DLD1 (cell line): ENCODE data around the gene RPL27A.

ENCODE experiments used
- in situ Hi-C: cut with HindIII; loops from 2 replicates; pipeline ENCODE4 v1.10.0; 2017; ENCODE audit warnings: low sequenced_read_pairs

RPL27A gene

DNA sequence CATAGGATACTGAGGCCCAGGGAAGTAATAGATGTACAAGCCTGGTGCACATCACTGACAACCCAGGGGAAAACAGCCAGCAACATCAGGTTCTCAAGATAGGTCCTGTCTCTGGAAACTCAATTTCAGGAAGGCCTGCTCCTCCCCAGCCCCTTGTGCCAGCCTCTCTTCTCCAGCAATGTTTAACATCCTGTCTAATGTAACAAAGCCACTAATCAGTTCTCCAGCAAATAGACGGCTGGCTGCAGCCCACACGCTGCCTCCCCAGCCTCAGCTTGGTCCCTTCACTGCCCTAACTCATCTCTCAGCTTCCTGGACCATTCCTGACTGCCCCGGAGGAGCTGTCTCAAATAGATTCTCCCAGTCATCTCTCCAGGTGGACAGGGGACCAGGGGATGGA lies 37.8 kb downstream of the RPL27A start:
- in situ Hi-C loops, result no loop called here

DNA sequence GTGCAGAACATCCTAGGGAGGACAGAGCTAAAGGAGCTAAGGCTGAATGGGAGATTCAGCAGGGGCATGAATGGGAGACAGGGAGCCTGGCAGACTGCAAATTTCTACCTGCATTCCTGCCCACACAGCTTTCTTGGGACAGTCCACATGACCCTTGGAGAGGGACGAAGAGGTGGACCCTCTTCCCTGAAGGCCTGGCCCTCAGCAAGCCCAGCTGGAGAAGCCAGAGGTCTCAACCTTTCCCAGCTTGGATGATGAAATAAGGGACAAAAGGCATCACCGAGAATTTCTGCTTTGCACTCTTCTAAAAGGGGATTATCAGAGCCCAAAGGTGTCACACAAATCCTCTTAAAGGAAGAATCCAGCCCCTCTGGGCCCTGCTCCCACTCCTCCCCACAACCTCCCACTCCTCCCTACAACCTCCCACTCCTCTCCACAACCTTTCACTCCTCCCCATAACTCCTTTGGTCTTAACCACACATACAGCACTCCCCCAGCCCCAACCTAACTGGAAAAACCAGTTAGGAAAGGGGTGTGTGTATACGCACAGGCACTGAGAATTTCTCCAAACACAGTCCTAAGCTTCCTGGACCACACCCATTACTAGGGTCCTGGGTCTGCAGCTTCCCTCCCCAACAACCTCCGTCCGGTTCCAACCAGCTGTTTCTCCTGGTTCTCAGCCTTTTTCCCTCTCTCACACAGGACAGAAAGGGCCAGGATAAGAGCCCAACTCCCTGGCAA lies 38.4 kb downstream of the RPL27A start:
- in situ Hi-C loops, result no loop called here

DNA sequence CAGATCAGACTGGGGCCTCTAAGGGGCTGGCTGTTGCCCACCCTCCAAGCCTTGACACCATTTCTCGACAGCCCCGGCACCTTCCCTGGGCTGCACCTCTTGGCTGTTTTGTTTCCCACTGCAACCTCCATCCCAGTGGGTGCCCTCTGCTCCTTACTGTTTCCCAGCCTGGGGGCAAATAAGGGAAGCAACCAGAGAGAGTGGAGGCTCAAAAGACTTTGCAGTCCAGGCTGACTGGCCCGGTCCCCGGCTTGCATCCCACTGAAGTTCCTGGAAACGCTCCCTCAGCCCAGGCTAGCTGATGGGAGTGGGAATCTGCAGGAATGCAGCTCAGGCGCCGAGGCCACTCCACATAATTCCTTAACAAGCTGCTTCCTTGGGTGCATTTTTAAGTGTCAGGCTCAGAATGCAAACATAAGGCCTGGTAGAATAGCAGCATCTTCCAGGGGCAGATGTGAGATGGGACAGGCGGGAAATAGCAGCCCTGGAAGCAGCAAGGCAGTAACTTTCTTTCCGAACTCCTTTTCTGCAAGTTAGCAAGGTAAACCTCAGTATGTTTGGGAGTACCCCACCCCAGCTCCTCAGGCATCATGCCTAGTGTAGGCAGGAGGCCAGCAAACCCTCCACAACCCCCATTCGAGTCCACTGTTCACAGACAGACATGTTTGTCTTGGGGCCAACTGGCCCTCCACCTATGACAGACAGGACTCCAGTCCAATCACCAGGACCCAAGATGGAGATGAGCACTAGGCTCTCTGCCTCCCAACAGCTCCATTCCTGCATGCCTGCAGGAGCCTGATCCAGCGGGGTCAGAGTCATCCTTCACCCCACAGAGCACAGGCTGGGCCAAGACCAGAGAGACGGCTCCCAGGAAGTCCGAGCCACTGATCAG lies 39.3 kb downstream of the RPL27A start:
- in situ Hi-C loops, result no loop called here

DNA sequence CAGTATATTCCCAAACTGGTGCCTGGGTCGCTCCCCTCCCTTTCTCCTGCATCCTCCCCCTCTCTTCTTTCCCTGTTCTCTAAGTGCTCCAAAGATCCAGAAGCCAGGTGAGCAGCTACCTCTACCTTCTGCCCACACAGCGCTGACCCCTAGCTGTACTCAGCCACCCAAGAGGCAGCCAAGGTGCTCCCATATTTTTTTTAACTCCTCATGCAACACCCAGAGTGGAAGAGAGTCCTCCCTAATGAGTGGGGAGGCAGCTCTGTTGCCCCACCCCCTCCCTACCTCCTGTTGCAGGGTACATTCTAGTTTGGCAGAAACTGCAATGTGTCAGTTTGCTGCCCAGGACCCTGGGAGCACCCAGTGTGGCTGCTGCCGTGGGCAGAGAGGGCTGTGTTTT lies 40.2 kb downstream of the RPL27A start:
- in situ Hi-C loops, result no loop called here

DNA sequence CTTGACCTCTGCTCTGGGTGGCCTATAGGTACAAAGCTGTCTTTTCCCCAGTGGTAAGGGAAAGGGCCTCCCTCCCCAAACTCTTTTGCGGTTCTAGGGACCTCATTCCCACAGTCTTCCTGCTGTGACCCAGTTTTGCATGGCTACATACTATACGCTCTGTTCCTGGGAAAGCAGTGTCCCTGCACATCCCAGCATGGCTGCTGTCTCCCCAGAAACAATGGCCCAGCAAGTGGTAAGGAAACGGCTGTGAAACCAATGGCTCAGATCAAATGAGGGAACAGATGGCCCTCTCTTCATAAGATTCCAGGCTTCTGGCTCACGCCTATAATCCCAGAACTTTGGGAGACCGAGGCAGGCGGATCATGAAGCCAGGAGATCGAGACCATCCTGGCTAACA lies 41.1 kb downstream of the RPL27A start:
- in situ Hi-C loops, result no loop called here

DNA sequence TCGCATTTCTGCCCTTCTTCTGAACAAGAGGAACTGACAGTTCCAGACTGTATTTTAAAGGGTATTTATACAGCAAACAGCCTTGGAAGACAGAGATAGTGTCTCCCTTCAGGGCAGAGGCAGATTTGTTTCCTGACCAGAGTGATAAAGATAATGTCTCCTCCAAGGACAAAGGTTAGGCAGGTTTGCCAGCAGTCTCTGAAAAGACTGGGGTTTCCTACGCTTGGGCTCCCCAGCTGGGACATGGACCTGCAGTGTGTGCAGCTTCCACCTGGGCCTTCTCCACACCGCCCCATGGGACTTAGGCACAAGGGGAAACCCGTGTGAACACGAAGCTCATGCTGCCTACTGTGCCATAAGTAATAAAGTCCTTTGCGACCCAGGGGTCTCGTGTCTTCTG lies 42.1 kb downstream of the RPL27A start:
- in situ Hi-C loops, result no loop called here

DNA sequence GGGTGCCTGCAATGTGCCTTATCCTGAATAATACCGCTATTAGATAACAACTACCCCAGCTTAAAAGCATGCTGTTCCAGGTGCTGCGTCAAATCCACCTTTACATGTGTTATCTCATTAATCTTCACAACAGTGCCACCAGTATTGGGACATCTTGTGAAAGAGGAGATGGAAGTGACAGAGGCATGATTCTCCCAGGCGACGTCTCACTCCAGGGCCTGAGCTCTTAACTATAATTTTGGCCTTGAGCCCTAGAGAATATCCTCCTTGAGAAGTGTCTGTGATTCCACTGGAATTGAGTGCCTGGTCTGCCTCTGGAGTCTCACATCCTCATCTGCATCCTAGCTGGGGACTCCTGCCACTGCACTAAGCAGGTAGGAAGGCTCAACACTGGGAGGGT lies 43.8 kb downstream of the RPL27A start:
- in situ Hi-C loops, result no loop called here

DNA sequence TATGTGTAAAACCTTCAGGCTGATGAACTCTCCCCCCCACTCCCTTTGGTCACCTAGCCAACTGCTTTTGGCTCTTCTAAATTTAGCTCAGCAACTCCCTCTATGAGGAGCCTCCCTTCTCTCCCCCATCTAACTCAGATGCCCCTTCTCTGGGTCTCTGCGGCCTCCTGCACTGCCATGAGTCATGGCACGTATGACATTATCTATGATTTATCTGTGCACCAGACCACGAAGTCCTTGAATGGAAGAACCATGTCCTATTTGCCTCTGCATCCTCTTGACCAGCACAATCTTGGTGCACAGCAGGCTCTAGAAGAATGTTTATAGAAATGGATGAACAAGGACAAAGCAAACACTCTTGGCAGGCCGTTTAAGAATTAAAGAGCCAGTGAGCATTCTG lies 46.0 kb downstream of the RPL27A start:
- in situ Hi-C loops, result no loop called here

DNA sequence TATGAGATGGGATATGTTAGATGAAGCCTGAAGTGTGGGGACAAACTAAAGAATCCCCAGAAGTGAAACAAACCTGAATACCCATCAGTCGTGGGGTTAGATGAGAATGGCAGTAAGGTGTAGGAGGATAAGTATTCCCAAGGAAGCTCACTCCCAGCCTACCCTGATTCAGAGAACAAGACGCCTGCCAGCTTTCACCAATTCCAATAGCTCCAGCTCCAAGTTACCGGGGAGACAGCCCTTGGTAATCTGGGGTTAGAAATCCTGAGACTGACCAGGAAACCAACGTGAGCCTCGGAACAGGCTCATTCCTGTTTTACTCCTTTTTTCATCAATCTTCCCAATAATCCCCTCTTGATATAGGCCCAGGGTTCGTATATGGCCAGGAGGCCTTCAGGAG lies 46.5 kb downstream of the RPL27A start:
- in situ Hi-C loops, result no loop called here

DNA sequence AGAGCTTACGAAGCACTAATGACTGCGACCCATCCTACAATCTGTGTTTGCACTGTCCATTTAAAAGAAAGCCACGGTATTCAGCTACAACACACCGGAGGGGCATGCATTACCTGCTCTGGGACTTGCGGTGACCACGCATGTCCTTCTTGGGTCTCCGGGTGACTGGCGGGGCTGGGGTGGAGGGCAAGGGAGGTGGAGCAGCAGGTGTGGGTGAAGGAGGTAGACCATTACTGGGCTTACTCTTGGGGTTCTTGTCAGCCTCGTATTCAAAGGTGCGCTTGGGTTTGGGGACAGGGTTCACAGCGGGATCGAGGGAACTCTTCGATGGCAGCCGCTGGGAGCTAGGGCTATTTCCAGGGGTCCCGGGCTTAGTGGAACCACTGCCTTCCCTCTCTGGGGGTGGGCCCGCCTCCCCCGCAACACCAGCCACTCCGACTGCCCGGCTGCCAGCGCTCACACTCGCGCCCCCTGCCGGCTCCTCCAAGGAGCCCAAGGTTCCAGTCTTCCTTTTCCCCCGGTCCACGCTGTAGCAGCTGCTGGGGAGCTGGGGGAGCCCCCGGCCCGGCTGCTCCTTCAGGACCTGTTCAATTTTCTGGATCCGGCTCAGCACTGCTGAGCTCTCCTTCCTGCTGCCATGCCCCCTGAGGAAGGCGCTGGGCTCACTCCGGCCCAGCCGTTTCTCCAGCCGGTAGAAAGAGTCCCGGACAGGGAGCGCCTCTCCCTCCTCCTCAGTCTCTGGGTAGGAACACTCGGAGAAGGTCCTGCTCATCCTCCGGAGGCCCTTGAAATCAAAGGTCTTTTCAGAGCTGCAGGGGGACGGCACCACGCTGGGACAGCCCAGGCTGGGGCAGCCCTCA lies 47.5 kb downstream of the RPL27A start:
- in situ Hi-C loops, result no loop called here

DNA sequence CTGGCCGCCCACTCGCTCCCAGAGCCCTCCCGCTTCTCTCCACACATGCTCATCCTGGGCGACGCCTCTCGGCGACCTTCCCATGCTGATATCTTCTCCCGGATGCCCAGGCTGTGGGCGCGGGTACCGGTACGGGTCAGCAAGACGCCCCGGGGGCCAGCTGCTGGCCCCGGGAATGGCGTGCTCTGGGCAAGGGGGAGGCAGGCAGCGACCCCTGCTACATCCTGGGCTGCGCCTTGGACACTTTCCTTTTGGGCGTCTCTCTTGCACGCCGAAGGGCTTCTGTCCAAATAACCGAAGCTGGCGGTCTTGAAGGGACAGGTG lies 48.1 kb downstream of the RPL27A start:
- in situ Hi-C loops, result no loop called here

DNA sequence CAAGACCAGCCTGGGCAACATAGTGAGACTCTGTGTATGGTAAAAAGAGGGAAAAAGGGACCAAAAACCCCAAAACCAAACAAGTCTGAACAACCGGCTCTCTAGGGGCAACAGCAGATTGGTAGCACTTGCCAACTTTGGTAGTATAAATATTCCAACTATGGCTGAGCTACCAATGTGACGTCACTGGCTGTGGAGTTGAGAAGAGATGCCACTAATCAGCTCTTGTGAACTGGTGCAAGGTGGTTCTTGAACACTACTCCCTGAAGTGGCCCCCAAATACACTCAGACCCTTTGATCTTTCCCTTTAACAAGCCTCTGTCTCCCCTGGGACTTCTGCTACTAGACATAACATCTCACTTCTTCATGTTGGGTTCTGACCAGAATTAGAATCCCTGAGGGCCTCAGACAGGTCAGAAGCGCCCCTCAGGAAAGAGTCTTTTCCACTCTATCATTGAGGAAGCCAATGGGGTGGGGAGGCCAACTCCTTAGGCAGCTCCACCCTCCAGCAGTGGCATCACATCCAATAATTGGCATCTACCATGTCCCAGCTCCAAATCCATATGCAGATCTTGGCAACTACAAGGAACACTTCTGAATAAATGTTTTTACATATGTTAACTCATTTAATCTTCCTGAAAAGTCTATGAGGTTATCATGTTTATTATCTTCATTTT lies 49.2 kb downstream of the RPL27A start:
- in situ Hi-C loops, result no loop called here

DNA sequence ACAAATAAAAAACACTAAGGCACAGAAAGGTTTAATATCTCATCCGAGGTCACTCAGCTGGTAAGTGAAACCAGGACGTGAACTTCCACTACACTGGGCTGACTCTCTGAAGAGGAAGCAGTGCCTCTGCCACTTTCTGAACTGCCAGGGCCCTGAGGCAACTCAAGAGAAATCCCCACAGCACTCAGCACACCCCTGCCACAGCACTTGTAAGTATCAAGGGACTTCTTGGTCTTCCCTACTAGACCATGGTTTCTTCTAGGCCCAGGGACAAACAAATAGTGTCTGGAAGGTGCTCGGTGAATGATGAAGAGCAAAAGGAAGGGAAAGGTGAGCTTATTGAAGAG lies 49.7 kb downstream of the RPL27A start:
- in situ Hi-C loops, result no loop called here

DNA sequence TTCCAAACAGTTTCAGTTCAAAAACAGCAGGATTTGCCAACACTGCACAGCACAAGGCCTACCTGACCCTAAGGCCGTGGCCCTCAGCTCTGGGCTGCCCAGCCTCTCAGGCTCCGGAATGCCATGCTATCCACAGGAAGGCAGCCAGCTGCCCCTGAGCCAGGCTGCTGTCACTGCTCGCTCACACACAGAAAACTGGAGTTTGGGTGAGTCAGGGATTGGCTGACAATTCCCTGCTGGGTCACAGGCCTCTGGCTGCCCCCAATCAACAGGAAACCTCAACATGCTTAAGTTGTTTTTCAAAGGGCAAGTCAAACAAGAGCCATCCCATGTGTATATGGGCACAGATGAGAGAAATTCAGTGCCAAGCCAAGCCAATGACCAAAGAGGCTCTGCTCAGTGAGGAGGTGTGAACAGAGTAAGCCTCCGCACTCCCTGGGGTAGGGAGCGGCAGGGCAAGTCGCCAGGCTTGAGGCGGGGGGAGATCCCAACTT lies 50.2 kb downstream of the RPL27A start:
- in situ Hi-C loops, result no loop called here

DNA sequence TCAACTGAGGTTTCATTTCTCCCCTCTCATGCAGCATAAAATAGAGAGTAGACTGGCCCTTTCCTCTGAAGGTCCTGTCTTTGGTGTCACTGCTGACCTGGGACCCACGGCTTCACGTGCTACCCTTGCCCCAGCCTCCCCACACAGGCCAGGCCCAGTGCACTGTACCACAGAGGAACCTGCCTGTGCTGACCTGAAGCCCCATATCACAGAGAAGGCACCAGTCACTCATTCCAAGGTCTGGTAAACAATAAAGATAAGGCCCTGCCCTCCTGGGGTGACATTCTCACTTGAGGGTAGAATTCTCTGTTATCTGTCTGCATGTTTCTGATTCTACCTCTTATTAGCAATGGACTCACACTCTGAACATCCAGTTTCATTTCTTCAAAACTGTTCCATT lies 51.3 kb downstream of the RPL27A start:
- in situ Hi-C loops, result no loop called here

DNA sequence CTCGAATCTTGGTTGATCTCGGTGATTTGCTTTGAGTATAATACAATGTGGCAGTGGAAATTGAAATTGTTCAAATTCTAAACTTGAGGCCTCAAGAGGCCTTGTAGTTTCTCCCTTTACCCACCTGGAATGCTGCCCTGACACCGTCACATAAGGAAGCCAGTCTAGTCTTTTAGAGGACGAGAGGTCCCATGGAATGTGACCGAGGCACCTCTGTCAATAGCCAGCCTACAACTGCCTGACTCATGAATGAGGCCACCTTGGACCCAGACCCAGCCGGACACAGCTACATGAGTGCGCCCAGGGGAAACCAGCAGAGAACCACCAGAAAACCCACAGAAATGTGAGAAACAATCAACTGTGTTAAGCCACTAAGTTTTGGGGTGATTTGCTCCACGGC lies 52.5 kb downstream of the RPL27A start:
- in situ Hi-C loops, result no loop called here

DNA sequence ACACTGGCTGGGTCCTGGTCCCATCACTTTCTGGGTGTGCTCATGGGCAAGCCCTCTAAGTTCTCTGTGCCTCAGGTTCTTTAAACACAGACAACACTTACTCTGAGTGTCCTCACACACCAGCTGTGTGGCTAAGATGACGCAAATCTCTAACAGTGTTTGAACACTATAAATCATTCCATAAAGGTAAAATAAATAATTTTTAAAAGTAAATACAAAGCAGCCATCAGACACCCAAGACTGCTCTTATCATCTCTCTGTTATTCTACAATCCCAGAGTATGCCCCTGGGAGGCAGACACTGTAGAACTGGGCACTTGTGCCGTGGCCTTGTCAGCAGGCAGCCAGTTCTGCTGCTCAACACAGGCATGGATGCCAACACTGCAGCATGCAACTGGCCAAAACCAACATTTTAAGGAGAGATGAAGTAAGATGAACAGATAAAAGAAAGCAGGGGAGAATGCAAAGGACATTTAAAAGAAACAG lies 56.8 kb downstream of the RPL27A start:
- in situ Hi-C loops, result no loop called here
